SK-N-SH (cell line): ENCODE measurements around the gene NTRK3. TPM values are rescaled to one million over a fixed set of nuclear protein-coding genes. Genes with fewer than 3 reads are reported as not detected.

Experiments
- CTCF ChIA-PET: fragments of 300-600, 350-600 bp; formaldehyde crosslinking; extraction: SDS; loops from one replicate; lab custom pipeline; 2021; lab: Yijun Ruan, JAX
- POLR2A ChIA-PET: fragments of 350-600 bp; sonication (Branson Sonifier 250); formaldehyde crosslinking; extraction: SDS; loops from one replicate; lab custom pipeline; 2020; ENCODE audit warnings: antibody characterized with exemption, inconsistent platforms; lab: Yijun Ruan, JAX
- DNase-seq: peaks from one replicate; pipeline ENCODE4 v3.0.0; 2012
- H2AFZ ChIP-seq: fragments of 200-600 bp; sonication (generic); 2 replicates; pipeline ENCODE4 v1.8.1; 2016; ENCODE audit warnings: antibody characterized with exemption, mild to moderate bottlenecking, low read depth
- H3F3A ChIP-seq: fragments of 200-600 bp; sonication (generic); replicated peaks from 2 replicates; pipeline ENCODE3; 2016; ENCODE audit warnings: antibody characterized with exemption, mild to moderate bottlenecking; ENCODE audit not compliant: insufficient read depth
- H3K27ac ChIP-seq, 2 experiments: fragments of 200-500 bp in 1 of 2; fragments of 200-600 bp in 1 of 2; sonication (Bioruptor generic) in 1 of 2; sonication (generic), shearing (Covaris generic) in 1 of 2; 2 replicates each; pipeline versions ENCODE4 v1.5.1 to v1.6.1; 2014 to 2016; ENCODE audit warnings: low read depth in 2 of 2, inconsistent platforms in 1 of 2, low read length in 1 of 2, mild to moderate bottlenecking in 1 of 2, mixed read lengths in 1 of 2
- H3K27me3 ChIP-seq: fragments of 200-600 bp; sonication (generic), shearing (Covaris generic); 2 replicates; pipeline ENCODE4 v1.6.1; 2016; ENCODE audit warnings: mixed run types; ENCODE audit not compliant: insufficient read depth
- H3K36me3 ChIP-seq, 2 experiments: fragments of 200-500 bp in 1 of 2; fragments of 200-600 bp in 1 of 2; sonication (Bioruptor generic) in 1 of 2; sonication (generic) in 1 of 2; replicated peaks in 1 of 2; 2 replicates each; pipeline versions ENCODE3 to v1.5.1; 2014 to 2016; ENCODE audit warnings: low read length in 1 of 2, mild to moderate bottlenecking in 1 of 2; ENCODE audit not compliant: insufficient read depth in 2 of 2, control insufficient read depth in 1 of 2
- H3K4me1 ChIP-seq, 2 experiments: fragments of 200-500 bp in 1 of 2; fragments of 200-600 bp in 1 of 2; sonication (Bioruptor generic) in 1 of 2; sonication (generic), shearing (Covaris generic) in 1 of 2; 2 replicates each; pipeline versions ENCODE4 v1.5.1 to v1.6.1; 2014 to 2016; ENCODE audit warnings: low read depth in 1 of 2, low read length in 1 of 2, mixed run types in 1 of 2; ENCODE audit not compliant: insufficient read depth in 2 of 2, control insufficient read depth in 1 of 2
- H3K4me2 ChIP-seq: fragments of 200-600 bp; sonication (generic), shearing (Covaris generic); 2 replicates; pipeline ENCODE4 v1.6.1; 2017; ENCODE audit warnings: mixed run types
- H3K4me3 ChIP-seq, 2 experiments: fragments of 200-500 bp in 1 of 2; fragments of 200-600 bp in 1 of 2; sonication (Bioruptor generic) in 1 of 2; sonication (generic), shearing (Covaris generic) in 1 of 2; 2 replicates each; pipeline versions ENCODE4 v1.5.1 to v1.8.1; 2014 to 2016; ENCODE audit warnings: low read depth in 2 of 2, inconsistent platforms in 1 of 2, low read length in 1 of 2, mild to moderate bottlenecking in 1 of 2, mixed read lengths in 1 of 2, moderate library complexity in 1 of 2
- H3K79me2 ChIP-seq: fragments of 200-600 bp; sonication (generic); 2 replicates; pipeline ENCODE4 v1.8.1; 2017; ENCODE audit warnings: mild to moderate bottlenecking; ENCODE audit not compliant: insufficient read depth
- H3K9ac ChIP-seq: fragments of 200-600 bp; sonication (generic); 2 replicates; pipeline ENCODE4 v1.6.1; 2017; ENCODE audit warnings: mixed run types
- H3K9me2 ChIP-seq: fragments of 200-600 bp; sonication (generic); 2 replicates; pipeline ENCODE4 v1.6.1; 2017; ENCODE audit warnings: mixed run types
- H3K9me3 ChIP-seq: fragments of 200-600 bp; sonication (generic); 2 replicates; pipeline ENCODE4 v1.6.1; 2017; ENCODE audit warnings: mixed run types, mild to moderate bottlenecking, moderate library complexity
- H4K20me1 ChIP-seq: fragments of 200-600 bp; sonication (generic); 2 replicates; pipeline ENCODE4 v1.6.1; 2017; ENCODE audit warnings: mild to moderate bottlenecking, mixed run types; ENCODE audit not compliant: insufficient read depth
- ELF1 ChIP-seq: IDR thresholded peaks from 2 replicates; pipeline ENCODE4 v1.4.0; 2012
- FOXJ3 ChIP-seq: sonication (generic); formaldehyde crosslinking; IDR thresholded peaks from 2 replicates; pipeline ENCODE4 v1.5.1; 2020; ENCODE audit warnings: mild to moderate bottlenecking, missing genetic modification reagents
- JUND ChIP-seq: IDR thresholded peaks from 2 replicates; pipeline ENCODE4 v1.4.0; 2012
- MXI1 ChIP-seq: IDR thresholded peaks from 2 replicates; pipeline ENCODE4 v1.6.1; 2012; ENCODE audit warnings: mild to moderate bottlenecking, low read depth, low read length, improper control_type of control experiment
- RAD21 ChIP-seq: IDR thresholded peaks from 2 replicates; pipeline ENCODE4 v1.6.1; 2012; ENCODE audit warnings: mild to moderate bottlenecking, low read length
- WGBS: methylation state at CpG from one replicate; pipeline ENCODE4 v1.1.6; 2017; ENCODE audit warnings: low lambda C conversion rate; 5-methylcytosine and 5-hydroxymethylcytosine counted together
- polyA plus RNA-seq, 3 experiments: library from polyadenylated mRNA; depleted of rRNA; stranded (reverse); fragments of >200 nt; gene quantifications; 2 replicates each; pipeline ENCODE4 v1.2.3, GENCODE V29; 2012
- TF ChIP-seq, protein P1 (sequence below): IDR thresholded peaks from 2 replicates; pipeline ENCODE4 v1.4.0; 2012; ENCODE audit warnings: low read depth
- TF ChIP-seq, protein P2 (sequence below): IDR thresholded peaks from 2 replicates; pipeline ENCODE4 v1.6.1; 2012; ENCODE audit warnings: mild to moderate bottlenecking, low read depth, low read length, moderate library complexity
- TF ChIP-seq, protein P3 (sequence below): IDR thresholded peaks from 2 replicates; pipeline ENCODE4 v1.4.0; 2012; ENCODE audit warnings: low read depth, borderline replicate concordance
- TF ChIP-seq, protein P4 (sequence below): fragments of 150-350 bp; IDR thresholded peaks from 2 replicates; pipeline ENCODE4 v1.6.1; 2016; ENCODE audit warnings: mild to moderate bottlenecking, low read depth, low read length

NTRK3 gene
- polyA plus RNA-seq, 1 of the 3 experiments (the other 2 are of a cell fraction) = 2.6 TPM

DNA sequence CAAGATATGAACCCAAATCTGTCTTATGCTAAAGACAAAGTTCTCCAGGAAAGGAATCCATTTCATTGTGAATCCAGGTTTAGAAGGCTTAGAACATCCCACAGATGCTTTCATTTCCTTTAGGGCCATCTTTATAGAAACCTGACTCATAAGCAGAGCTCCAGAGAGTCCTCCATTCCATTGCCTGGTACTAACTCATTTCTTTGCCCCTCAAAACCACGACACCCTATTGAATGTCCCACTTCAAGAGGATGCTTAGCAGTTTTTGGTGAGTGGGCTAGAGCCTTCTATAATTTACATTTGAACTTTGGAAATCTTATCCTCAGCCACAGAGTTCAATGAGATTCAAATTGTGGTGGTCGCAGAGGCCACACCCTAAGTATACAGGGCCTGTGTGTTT is 325.0 kb downstream of the NTRK3 start (continued):
- TF ChIP-seq, protein P1, sequence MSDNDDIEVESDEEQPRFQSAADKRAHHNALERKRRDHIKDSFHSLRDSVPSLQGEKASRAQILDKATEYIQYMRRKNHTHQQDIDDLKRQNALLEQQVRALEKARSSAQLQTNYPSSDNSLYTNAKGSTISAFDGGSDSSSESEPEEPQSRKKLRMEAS = no peak
- TF ChIP-seq, protein P2, sequence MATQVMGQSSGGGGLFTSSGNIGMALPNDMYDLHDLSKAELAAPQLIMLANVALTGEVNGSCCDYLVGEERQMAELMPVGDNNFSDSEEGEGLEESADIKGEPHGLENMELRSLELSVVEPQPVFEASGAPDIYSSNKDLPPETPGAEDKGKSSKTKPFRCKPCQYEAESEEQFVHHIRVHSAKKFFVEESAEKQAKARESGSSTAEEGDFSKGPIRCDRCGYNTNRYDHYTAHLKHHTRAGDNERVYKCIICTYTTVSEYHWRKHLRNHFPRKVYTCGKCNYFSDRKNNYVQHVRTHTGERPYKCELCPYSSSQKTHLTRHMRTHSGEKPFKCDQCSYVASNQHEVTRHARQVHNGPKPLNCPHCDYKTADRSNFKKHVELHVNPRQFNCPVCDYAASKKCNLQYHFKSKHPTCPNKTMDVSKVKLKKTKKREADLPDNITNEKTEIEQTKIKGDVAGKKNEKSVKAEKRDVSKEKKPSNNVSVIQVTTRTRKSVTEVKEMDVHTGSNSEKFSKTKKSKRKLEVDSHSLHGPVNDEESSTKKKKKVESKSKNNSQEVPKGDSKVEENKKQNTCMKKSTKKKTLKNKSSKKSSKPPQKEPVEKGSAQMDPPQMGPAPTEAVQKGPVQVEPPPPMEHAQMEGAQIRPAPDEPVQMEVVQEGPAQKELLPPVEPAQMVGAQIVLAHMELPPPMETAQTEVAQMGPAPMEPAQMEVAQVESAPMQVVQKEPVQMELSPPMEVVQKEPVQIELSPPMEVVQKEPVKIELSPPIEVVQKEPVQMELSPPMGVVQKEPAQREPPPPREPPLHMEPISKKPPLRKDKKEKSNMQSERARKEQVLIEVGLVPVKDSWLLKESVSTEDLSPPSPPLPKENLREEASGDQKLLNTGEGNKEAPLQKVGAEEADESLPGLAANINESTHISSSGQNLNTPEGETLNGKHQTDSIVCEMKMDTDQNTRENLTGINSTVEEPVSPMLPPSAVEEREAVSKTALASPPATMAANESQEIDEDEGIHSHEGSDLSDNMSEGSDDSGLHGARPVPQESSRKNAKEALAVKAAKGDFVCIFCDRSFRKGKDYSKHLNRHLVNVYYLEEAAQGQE = no peak
- TF ChIP-seq, protein P3, sequence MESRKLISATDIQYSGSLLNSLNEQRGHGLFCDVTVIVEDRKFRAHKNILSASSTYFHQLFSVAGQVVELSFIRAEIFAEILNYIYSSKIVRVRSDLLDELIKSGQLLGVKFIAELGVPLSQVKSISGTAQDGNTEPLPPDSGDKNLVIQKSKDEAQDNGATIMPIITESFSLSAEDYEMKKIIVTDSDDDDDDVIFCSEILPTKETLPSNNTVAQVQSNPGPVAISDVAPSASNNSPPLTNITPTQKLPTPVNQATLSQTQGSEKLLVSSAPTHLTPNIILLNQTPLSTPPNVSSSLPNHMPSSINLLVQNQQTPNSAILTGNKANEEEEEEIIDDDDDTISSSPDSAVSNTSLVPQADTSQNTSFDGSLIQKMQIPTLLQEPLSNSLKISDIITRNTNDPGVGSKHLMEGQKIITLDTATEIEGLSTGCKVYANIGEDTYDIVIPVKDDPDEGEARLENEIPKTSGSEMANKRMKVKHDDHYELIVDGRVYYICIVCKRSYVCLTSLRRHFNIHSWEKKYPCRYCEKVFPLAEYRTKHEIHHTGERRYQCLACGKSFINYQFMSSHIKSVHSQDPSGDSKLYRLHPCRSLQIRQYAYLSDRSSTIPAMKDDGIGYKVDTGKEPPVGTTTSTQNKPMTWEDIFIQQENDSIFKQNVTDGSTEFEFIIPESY = no peak
- TF ChIP-seq, all 33 proteins: peak for 0

DNA sequence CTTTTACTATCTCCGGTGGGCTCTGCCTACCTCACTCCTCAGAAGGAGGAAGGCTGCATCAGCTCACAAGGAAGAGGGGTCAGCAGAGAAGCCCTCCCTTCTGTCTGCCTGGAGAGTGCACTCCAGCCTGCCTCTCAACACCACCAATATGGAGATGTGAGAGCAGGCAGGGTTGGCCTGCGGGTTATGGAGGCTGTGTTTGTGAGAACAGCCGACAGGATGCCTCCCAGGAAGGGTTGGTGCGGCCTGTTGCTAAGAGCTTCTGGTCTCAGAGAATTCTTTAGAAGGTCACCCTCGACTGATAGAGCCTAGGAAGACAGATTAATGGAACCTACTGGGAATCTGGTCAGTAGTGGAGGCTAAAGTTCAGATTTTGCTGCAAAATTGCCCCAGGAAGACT is 326.1 kb downstream of the NTRK3 start:
- H3K9me2 ChIP-seq = no peaks in the 10 kb centered on the region
- TF ChIP-seq, protein P2 = no peak
- TF ChIP-seq MXI1 = no peak
- TF ChIP-seq ELF1 = no peak
- no peak for TF ChIP-seq JUND
- TF ChIP-seq FOXJ3 (CRISPR knock-in tag) = no peak
- TF ChIP-seq, protein P4, sequence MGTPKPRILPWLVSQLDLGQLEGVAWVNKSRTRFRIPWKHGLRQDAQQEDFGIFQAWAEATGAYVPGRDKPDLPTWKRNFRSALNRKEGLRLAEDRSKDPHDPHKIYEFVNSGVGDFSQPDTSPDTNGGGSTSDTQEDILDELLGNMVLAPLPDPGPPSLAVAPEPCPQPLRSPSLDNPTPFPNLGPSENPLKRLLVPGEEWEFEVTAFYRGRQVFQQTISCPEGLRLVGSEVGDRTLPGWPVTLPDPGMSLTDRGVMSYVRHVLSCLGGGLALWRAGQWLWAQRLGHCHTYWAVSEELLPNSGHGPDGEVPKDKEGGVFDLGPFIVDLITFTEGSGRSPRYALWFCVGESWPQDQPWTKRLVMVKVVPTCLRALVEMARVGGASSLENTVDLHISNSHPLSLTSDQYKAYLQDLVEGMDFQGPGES = no peak
- no peak for TF ChIP-seq RAD21
- H3K4me2 ChIP-seq = no peak overlapping the region
- no peak overlapping the region for H3K27ac ChIP-seq
- no peaks in the 10 kb centered on the region for H3K9me3 ChIP-seq
- no peaks in the 10 kb centered on the region for H3K27me3 ChIP-seq
- no peaks in the 10 kb centered on the region for H3K36me3 ChIP-seq
- no peak overlapping the region for H3K4me3 ChIP-seq
- no peak overlapping the region for H2AFZ ChIP-seq
- WGBS = 40% methylated on average over 2 of the region's 5 CpGs
- H3F3A ChIP-seq = no peaks in the 10 kb centered on the region
- no peak overlapping the region for H3K9ac ChIP-seq
- no peaks in the 10 kb centered on the region for H3K79me2 ChIP-seq
- no peaks in the 10 kb centered on the region; a peak in 1 of 4 replicates for H3K4me1 ChIP-seq
- H4K20me1 ChIP-seq = no peaks in the 10 kb centered on the region
- no peak for DNase-seq
- POLR2A ChIA-PET = no interaction called here
- CTCF ChIA-PET = interaction anchor here (1.8 kb wide), 1 partner anchor 315 kb away, joined by 4 read pairs; no protein-coding TSS in a partner anchor
